ENCODE data around the gene EYA2. TPM values are rescaled to one million over a fixed set of nuclear protein-coding genes. Genes with fewer than 3 reads are reported as not detected.

Gene EYA2
- total RNA-seq, 1 donor from 2014 or later = 0.62 TPM

DNA sequence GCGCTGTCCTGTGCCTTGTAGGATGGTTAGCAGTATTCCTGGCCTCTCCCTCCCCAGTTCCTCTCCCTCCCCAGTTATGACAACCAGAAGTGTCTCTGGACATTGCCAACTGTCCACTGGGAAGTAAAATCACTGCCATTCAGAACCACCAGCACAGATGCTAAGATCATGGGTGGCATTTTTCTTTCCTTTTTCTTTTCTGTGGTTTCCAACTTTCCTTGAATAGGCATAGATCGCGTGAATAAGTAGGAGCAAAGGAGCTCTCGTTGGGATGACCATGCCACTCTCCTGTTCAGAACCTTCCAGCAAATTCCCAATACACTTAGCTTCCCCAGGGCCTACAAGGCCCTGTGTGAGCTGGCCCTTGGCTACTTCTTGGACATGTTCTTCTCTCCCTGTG, 59.0 kb downstream of the EYA2 start:
- ChIA-PET POLR2A (no interaction called here), CTCF (no interaction called here)
- H3K4me3 Mint-ChIP-seq = no peak overlapping the region
- no peak for ATAC-seq (ENCODE audit: low read depth)
- peaks cover 10% of the 10 kb centered on the region for H3K9me3 Mint-ChIP-seq
- H3K27me3 Mint-ChIP-seq = no peaks in the 10 kb centered on the region
- H3K4me1 Mint-ChIP-seq = no peaks in the 10 kb centered on the region
- intact Hi-C loops (cut with micrococcal nuclease) = no loop called here
- no peaks in the 10 kb centered on the region for H3K36me3 Mint-ChIP-seq (ENCODE audit: low read depth)
- DNase-seq = no peak
- no peak overlapping the region for H3K27ac Mint-ChIP-seq
- TF ChIP-seq, protein P1, sequence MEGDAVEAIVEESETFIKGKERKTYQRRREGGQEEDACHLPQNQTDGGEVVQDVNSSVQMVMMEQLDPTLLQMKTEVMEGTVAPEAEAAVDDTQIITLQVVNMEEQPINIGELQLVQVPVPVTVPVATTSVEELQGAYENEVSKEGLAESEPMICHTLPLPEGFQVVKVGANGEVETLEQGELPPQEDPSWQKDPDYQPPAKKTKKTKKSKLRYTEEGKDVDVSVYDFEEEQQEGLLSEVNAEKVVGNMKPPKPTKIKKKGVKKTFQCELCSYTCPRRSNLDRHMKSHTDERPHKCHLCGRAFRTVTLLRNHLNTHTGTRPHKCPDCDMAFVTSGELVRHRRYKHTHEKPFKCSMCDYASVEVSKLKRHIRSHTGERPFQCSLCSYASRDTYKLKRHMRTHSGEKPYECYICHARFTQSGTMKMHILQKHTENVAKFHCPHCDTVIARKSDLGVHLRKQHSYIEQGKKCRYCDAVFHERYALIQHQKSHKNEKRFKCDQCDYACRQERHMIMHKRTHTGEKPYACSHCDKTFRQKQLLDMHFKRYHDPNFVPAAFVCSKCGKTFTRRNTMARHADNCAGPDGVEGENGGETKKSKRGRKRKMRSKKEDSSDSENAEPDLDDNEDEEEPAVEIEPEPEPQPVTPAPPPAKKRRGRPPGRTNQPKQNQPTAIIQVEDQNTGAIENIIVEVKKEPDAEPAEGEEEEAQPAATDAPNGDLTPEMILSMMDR (IDR thresholded peaks at IDR 0.05) = no peak

DNA sequence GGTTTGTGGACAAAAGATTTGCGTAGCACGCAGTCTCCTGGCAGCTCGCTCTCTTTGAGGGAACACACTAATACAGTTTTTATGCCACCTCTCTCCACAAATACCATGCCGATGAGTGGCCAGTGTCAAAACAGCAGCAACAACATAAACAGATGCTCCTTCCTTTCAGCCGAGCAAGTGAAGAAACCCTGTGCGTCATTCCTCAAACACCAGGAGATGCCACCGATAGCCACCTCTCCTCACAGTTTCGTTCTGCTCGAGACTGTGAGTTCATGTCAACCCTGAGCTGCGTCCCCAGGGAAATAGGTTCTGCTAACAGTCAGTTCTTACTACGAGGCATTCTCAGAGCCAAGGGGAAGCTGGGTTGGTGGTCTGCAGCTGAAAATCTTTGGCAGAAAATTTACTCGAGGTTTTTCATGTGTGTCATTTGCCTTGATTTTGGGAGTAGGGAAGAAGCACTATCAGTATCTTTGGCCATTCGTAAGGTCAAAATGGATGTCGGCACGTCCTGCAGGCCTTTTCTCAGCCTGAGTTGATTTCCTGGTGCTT, 59.9 kb downstream of the EYA2 start:
- TF ChIP-seq, protein P1 (IDR thresholded peaks at IDR 0.05) = no peak
- Mint-ChIP-seq H3K27me3 (no peaks in the 10 kb centered on the region), H3K36me3 (ENCODE audit: low read depth) (no peaks in the 10 kb centered on the region), H3K4me1 (no peaks in the 10 kb centered on the region), H3K27ac (no peak overlapping the region), H3K9me3 (peaks cover 10% of the 10 kb centered on the region), H3K4me3 (no peak overlapping the region)
- POLR2A ChIA-PET = no interaction called here
- CTCF ChIA-PET = no interaction called here
- intact Hi-C loops (cut with micrococcal nuclease) = no loop called here
- DNase-seq (no peak), ATAC-seq (ENCODE audit: low read depth) (no peak)

DNA sequence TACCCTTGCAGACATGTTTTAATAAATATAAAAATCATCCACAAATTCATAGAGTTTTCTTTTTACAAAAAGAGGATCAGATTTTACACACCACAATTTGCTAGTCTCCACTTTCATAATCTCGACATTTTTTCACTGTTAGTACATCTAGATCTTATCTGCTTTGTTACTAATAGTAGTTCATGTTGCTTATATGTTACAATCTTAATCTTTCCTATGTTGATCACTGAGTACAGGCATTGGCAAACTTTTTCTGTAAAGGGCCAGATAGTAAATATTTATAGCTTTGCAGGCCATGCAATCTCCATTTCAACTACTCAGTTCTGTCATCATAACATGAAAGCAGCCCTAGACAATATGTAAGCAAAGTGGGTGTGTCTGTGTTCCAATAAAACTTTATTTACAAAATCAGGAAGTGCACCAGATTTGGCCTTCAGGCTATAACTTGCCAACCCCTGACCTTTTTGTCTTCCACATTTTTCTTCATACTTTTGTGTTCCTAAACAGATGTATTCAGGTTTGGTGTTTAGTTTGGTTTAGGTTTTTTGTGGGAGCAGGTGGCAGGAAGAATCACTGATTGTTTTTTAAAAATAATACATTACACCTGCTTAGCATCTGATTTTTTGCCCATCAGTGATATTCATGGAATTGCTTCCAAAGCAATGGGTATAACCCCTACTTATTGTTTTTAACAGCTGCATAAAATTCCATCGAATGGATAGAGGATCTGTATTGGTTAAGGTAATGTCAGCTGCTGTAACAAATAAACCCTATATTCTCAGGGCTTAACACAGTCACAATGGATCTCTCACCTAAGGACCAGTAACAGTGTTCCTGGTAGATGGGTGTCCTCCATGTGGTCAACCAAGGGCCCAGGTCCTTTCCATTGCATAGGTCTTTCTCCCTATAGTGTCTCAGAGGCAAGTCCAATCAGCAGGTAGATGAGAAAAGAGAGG, 61.2 kb downstream of the EYA2 start:
- intact Hi-C loops (cut with micrococcal nuclease) = no loop called here
- Mint-ChIP-seq H3K27me3 (peaks cover 2% of the 10 kb centered on the region), H3K27ac (no peak overlapping the region), H3K36me3 (ENCODE audit: low read depth) (no peaks in the 10 kb centered on the region), H3K9me3 (peaks cover 10% of the 10 kb centered on the region), H3K4me3 (no peak overlapping the region), H3K4me1 (no peaks in the 10 kb centered on the region)
- ChIA-PET CTCF (no interaction called here), POLR2A (no interaction called here)
- DNase-seq (no peak), ATAC-seq (ENCODE audit: low read depth) (no peak)
- TF ChIP-seq, protein P1 (IDR thresholded peaks at IDR 0.05) = no peak

- H3K36me3 Mint-ChIP-seq (ENCODE audit: low read depth) = no peaks in the 10 kb centered on the region
- no peak overlapping the region for H3K27ac Mint-ChIP-seq
- TF ChIP-seq, protein P1 (IDR thresholded peaks at IDR 0.05) = no peak
- CTCF ChIA-PET = no interaction called here
- intact Hi-C loops (cut with micrococcal nuclease) = no loop called here
- ATAC-seq (ENCODE audit: low read depth) (no peak), DNase-seq (no peak)
- peaks cover 2% of the 10 kb centered on the region for H3K27me3 Mint-ChIP-seq
- no peak overlapping the region for H3K4me3 Mint-ChIP-seq
- H3K9me3 Mint-ChIP-seq = peaks cover 10% of the 10 kb centered on the region
- POLR2A ChIA-PET = no interaction called here
- H3K4me1 Mint-ChIP-seq = no peaks in the 10 kb centered on the region
Measured at GRCh38 chr20:46959081-46959692, 64.5 kb downstream of the EYA2 start.

DNA sequence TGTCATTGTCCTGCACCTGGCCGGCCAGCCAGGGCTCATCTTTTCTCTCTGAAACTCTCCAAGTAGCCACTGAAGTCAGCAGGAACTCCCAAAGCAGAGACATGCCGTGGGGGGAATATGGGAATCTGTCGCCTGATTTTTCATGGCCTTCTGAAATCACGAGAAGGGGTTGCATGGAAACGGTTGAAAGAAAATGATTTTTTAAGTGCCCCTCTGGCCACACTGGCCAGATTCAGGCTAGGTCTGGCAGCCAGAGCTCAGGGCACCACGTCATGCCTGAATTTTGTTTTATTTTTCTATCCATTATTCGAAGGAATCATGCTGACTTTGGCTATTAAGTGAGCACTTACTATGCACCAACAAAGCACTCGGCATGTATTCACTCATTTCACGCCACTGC, 65.2 kb downstream of the EYA2 start:
- POLR2A ChIA-PET = no interaction called here
- H3K36me3 Mint-ChIP-seq (ENCODE audit: low read depth) = no peaks in the 10 kb centered on the region
- intact Hi-C loops (cut with micrococcal nuclease) = no loop called here

More for the DNA sequence above, 65.2 kb downstream of the EYA2 start:
- Mint-ChIP-seq H3K4me1 (no peaks in the 10 kb centered on the region), H3K4me3 (no peak overlapping the region), H3K27me3 (peaks cover 2% of the 10 kb centered on the region), H3K27ac (no peak overlapping the region), H3K9me3 (peaks cover 10% of the 10 kb centered on the region)
- DNase-seq (no peak), ATAC-seq (ENCODE audit: low read depth) (no peak)
- TF ChIP-seq, protein P1 (IDR thresholded peaks at IDR 0.05) = no peak
- CTCF ChIA-PET = no interaction called here
